Measurements from ENCODE around the gene UVSSA. TPM values are rescaled to one million over a fixed set of nuclear protein-coding genes. Genes with fewer than 3 reads are reported as not detected.

UVSSA gene
- total RNA-seq, 2 donors from 2014 or later: 18.2 to 26.0 TPM

GRCh38 chr4:1417522-1418390, 70.7 kb downstream of the UVSSA start:
- no peaks in the 10 kb centered on the region for H3K36me3 ChIP-seq (replicated peaks in 1 of 2; ENCODE audit: insufficient read depth in 1 of 2, low read depth in 2 of 2)
- no peaks in the 10 kb centered on the region for H3K9me3 ChIP-seq
- no peak overlapping the region for H3K27ac ChIP-seq
- ATAC-seq (no peak), DNase-seq (no peak)
- TF ChIP-seq CTCF (IDR thresholded peaks at IDR 0.05): no peak
- no peak for TF ChIP-seq POLR2A (IDR thresholded peaks at IDR 0.05)
- intact Hi-C loops (cut with DNase I): no loop called here
- no peak overlapping the region for H3K4me3 ChIP-seq
- H3K27me3 ChIP-seq: peaks cover 0 to 24% of the 10 kb centered on the region in 2 donors
- WGBS, 2 donors: 66 to 68% methylated on average over 31 to 33 of the region's 33 CpGs
- H3K4me1 ChIP-seq: no peaks in the 10 kb centered on the region

- Histone ChIP-seq H3K36me3 (replicated peaks in 1 of 2; ENCODE audit: insufficient read depth in 1 of 2, low read depth in 2 of 2) (no peaks in the 10 kb centered on the region), H3K4me3 (no peak overlapping the region), H3K9me3 (no peaks in the 10 kb centered on the region), H3K4me1 (no peaks in the 10 kb centered on the region), H3K27me3 (peaks cover 0 to 15% of the 10 kb centered on the region in 2 donors), H3K27ac (no peak overlapping the region)
- DNase-seq (no peak), ATAC-seq (no peak)
- intact Hi-C loops (cut with DNase I): no loop called here
- WGBS, 2 donors: 48 to 55% methylated on average over 12 to 17 of the region's 17 CpGs
- TF ChIP-seq POLR2A (IDR thresholded peaks at IDR 0.05) (no peak), CTCF (IDR thresholded peaks at IDR 0.05) (no peak)
Measured at GRCh38 chr4:1418494-1419285, 71.7 kb downstream of the UVSSA start.

- intact Hi-C loops (cut with DNase I): no loop called here
- no peak for TF ChIP-seq CTCF (IDR thresholded peaks at IDR 0.05)
- no peak for TF ChIP-seq POLR2A (IDR thresholded peaks at IDR 0.05)
- no peak for DNase-seq
- no peak overlapping the region for H3K27ac ChIP-seq
- H3K27me3 ChIP-seq: peaks cover 0 to 18% of the 10 kb centered on the region in 2 donors
- ATAC-seq: no peak
- no peaks in the 10 kb centered on the region for H3K4me1 ChIP-seq
- no peaks in the 10 kb centered on the region for H3K9me3 ChIP-seq
- whole genome bisulfite sequencing, 2 donors: 78 to 81% methylated on average over 10 to 13 of the region's 13 CpGs
- H3K4me3 ChIP-seq: no peak overlapping the region
- no peaks in the 10 kb centered on the region for H3K36me3 ChIP-seq (replicated peaks in 1 of 2; ENCODE audit: insufficient read depth in 1 of 2, low read depth in 2 of 2)
Measured at GRCh38 chr4:1419708-1420107, 72.7 kb downstream of the UVSSA start.

- no peaks in the 10 kb centered on the region for H3K4me1 ChIP-seq
- H3K27me3 ChIP-seq: peaks cover 0 to 12% of the 10 kb centered on the region in 2 donors
- H3K9me3 ChIP-seq: no peaks in the 10 kb centered on the region
- ATAC-seq (no peak), DNase-seq (no peak)
- 19 to 24% methylated on average over 2 of the region's 2 CpGs for WGBS, 2 donors
- TF ChIP-seq CTCF (IDR thresholded peaks at IDR 0.05) (no peak), POLR2A (IDR thresholded peaks at IDR 0.05) (no peak)
- H3K4me3 ChIP-seq: no peak overlapping the region
- H3K36me3 ChIP-seq (replicated peaks in 1 of 2; ENCODE audit: insufficient read depth in 1 of 2, low read depth in 2 of 2): no peaks in the 10 kb centered on the region
- no peak overlapping the region for H3K27ac ChIP-seq
- intact Hi-C loops (cut with DNase I): no loop called here
Measured at GRCh38 chr4:1421657-1422056, 74.6 kb downstream of the UVSSA start.

Measured in body of pancreas (tissue), 4 donors.